H54 (cell line): Measurements from ENCODE around the gene GPRASP2.
A peak's percentile ranks its signal among the peaks of the same experiment; 100 is the strongest.
"Not testable (repeated sequence)": the region's sequence is repeated elsewhere in the genome, so short reads cannot be mapped to it uniquely, and the experiment has no call there.

ENCODE experiments used
- DNase-seq: peaks from one replicate; pipeline ENCODE4 v3.0.0; 2011; ENCODE audit warnings: low spot score, mixed read lengths; ENCODE audit not compliant: insufficient read length
- FAIRE-seq: peaks from 3 replicates; lab custom pipeline; 2011; peaks lifted over from hg19 to GRCh38; lab: Jason Lieb, UNC
- POLR2A ChIP-seq: IDR thresholded peaks from 2 replicates; pipeline ENCODE4 v1.6.1; 2011; ENCODE audit warnings: low read depth, mild to moderate bottlenecking, low read length

Gene GPRASP2

GRCh38 chrX:102712216-102712966 lies at the start of gene GPRASP2:
Gene GPRASP2 (plus strand): TSS chrX:102712448. CDS start chrX:102714870, 2,422 bp downstream.
- TF ChIP-seq POLR2A, result no peak
- DNase-seq, result peak; percentile 14
- FAIRE-seq, result no peak

- not testable (repeated sequence) for DNase-seq, FAIRE-seq
These were observed 48.4 kb upstream of the GPRASP2 start for GRCh38 chrX:102663820-102664219.

GRCh38 chrX:102667034-102667433 lies 45.2 kb upstream of the GPRASP2 start:
- not testable (repeated sequence) for FAIRE-seq, DNase-seq

GRCh38 chrX:102669526-102669925 lies 42.7 kb upstream of the GPRASP2 start:
- DNase-seq (no peak), FAIRE-seq (no peak)
- no peak for TF ChIP-seq POLR2A

GRCh38 chrX:102672856-102673255 lies 39.4 kb upstream of the GPRASP2 start:
- FAIRE-seq (no peak), DNase-seq (no peak)
- no peak for TF ChIP-seq POLR2A

- not testable (repeated sequence) for FAIRE-seq
These were observed 34.8 kb upstream of the GPRASP2 start for GRCh38 chrX:102677479-102677878.

GRCh38 chrX:102684772-102685520 lies 27.3 kb upstream of the GPRASP2 start:
- no peak for TF ChIP-seq POLR2A
- DNase-seq (no peak), FAIRE-seq (no peak)

More at GRCh38 chrX:102677479-102677878, 34.8 kb upstream of the GPRASP2 start:
- DNase-seq, result not testable (repeated sequence)

GRCh38 chrX:102694749-102695148 lies 17.5 kb upstream of the GPRASP2 start:
- DNase-seq, result no peak
- FAIRE-seq, result no peak
- no peak for TF ChIP-seq POLR2A

- DNase-seq (no peak), FAIRE-seq (no peak)
- no peak for TF ChIP-seq POLR2A
These were observed 15.9 kb upstream of the GPRASP2 start for GRCh38 chrX:102696306-102696705.

GRCh38 chrX:102697494-102697893 lies 14.8 kb upstream of the GPRASP2 start:
- FAIRE-seq, result no peak
- no peak for TF ChIP-seq POLR2A
- DNase-seq, result no peak

GRCh38 chrX:102708900-102709299 lies 3.3 kb upstream of the GPRASP2 start:
- DNase-seq (no peak), FAIRE-seq (no peak)
- no peak for TF ChIP-seq POLR2A

- no peak for FAIRE-seq
- DNase-seq, result no peak
- TF ChIP-seq POLR2A, result no peak
These were observed 404 bp upstream of the GPRASP2 start for GRCh38 chrX:102711872-102712215.

- DNase-seq, result peak; percentile 15
- FAIRE-seq, result no peak
- TF ChIP-seq POLR2A, result no peak
These were observed 855 bp downstream of the GPRASP2 start for GRCh38 chrX:102712981-102713625.

- TF ChIP-seq POLR2A, result no peak
- no peak for DNase-seq
- no peak for FAIRE-seq
These were observed 2.7 kb downstream of the GPRASP2 start for GRCh38 chrX:102714994-102715393.
